ENCODE results near the gene SORL1. TPM values are rescaled to one million over a fixed set of nuclear protein-coding genes. Genes with fewer than 3 reads are reported as not detected.
A peak's percentile ranks its signal among the peaks of the same experiment; 100 is the strongest.

Gene SORL1
- total RNA-seq, 1 donor from 2014 or later, result 20.9 TPM

- H3K36me3 Mint-ChIP-seq (ENCODE audit: low read depth), result no peaks in the 10 kb centered on the region
- no peak overlapping the region for H3K27ac Mint-ChIP-seq
- peaks cover 4% of the 10 kb centered on the region for H3K27me3 Mint-ChIP-seq (ENCODE audit: insufficient read depth)
- H3K9me3 Mint-ChIP-seq, result no peaks in the 10 kb centered on the region
- no peak for DNase-seq (ENCODE audit: low spot score)
- H3K4me3 Mint-ChIP-seq, result no peak overlapping the region
- intact Hi-C loops (cut with micrococcal nuclease), result no loop called here
- no peaks in the 10 kb centered on the region for H3K4me1 Mint-ChIP-seq (ENCODE audit: low read depth)
Observed at GRCh38 chr11:121643479-121644186, 191.5 kb downstream of the SORL1 start.

GRCh38 chr11:121644187-121644512, 192.0 kb downstream of the SORL1 start:
- H3K36me3 Mint-ChIP-seq (ENCODE audit: low read depth), result no peaks in the 10 kb centered on the region
- H3K9me3 Mint-ChIP-seq, result no peaks in the 10 kb centered on the region
- peaks cover 6% of the 10 kb centered on the region for H3K27me3 Mint-ChIP-seq (ENCODE audit: insufficient read depth)
- no peak for DNase-seq (ENCODE audit: low spot score)
- intact Hi-C loops (cut with micrococcal nuclease), result no loop called here
- H3K4me1 Mint-ChIP-seq (ENCODE audit: low read depth), result no peaks in the 10 kb centered on the region
- H3K4me3 Mint-ChIP-seq, result no peak overlapping the region
- H3K27ac Mint-ChIP-seq, result no peak overlapping the region

- Mint-ChIP-seq H3K27ac (no peak overlapping the region), H3K27me3 (ENCODE audit: insufficient read depth) (peaks cover 6% of the 10 kb centered on the region), H3K9me3 (no peaks in the 10 kb centered on the region), H3K4me1 (ENCODE audit: low read depth) (peaks cover 4% of the 10 kb centered on the region), H3K36me3 (ENCODE audit: low read depth) (no peaks in the 10 kb centered on the region), H3K4me3 (no peak overlapping the region)
- no peak for DNase-seq (ENCODE audit: low spot score)
- intact Hi-C loops (cut with micrococcal nuclease), result no loop called here
Observed at GRCh38 chr11:121645001-121645400, 192.9 kb downstream of the SORL1 start.

GRCh38 chr11:121645596-121645995, 193.5 kb downstream of the SORL1 start:
- H3K27me3 Mint-ChIP-seq (ENCODE audit: insufficient read depth), result peaks cover 6% of the 10 kb centered on the region
- H3K9me3 Mint-ChIP-seq, result no peaks in the 10 kb centered on the region
- H3K36me3 Mint-ChIP-seq (ENCODE audit: low read depth), result no peaks in the 10 kb centered on the region
- H3K4me3 Mint-ChIP-seq, result no peak overlapping the region
- intact Hi-C loops (cut with micrococcal nuclease), result no loop called here
- peaks cover 10% of the 10 kb centered on the region for H3K4me1 Mint-ChIP-seq (ENCODE audit: low read depth)
- no peak for DNase-seq (ENCODE audit: low spot score)
- no peak overlapping the region for H3K27ac Mint-ChIP-seq

GRCh38 chr11:121648306-121648705, 196.2 kb downstream of the SORL1 start:
- intact Hi-C loops (cut with micrococcal nuclease), result no loop called here
- H3K4me1 Mint-ChIP-seq (ENCODE audit: low read depth), result peaks cover 19% of the 10 kb centered on the region
- DNase-seq (ENCODE audit: low spot score), result no peak
- H3K9me3 Mint-ChIP-seq, result no peaks in the 10 kb centered on the region
- peaks cover 12% of the 10 kb centered on the region for H3K27me3 Mint-ChIP-seq (ENCODE audit: insufficient read depth)
- H3K36me3 Mint-ChIP-seq (ENCODE audit: low read depth), result no peaks in the 10 kb centered on the region
- H3K4me3 Mint-ChIP-seq, result no peak overlapping the region
- no peak overlapping the region for H3K27ac Mint-ChIP-seq

GRCh38 chr11:121649798-121650197, 197.7 kb downstream of the SORL1 start:
- no peaks in the 10 kb centered on the region for H3K36me3 Mint-ChIP-seq (ENCODE audit: low read depth)
- H3K27ac Mint-ChIP-seq, result no peak overlapping the region
- no peak for DNase-seq (ENCODE audit: low spot score)
- no peak overlapping the region for H3K4me3 Mint-ChIP-seq
- no peaks in the 10 kb centered on the region for H3K9me3 Mint-ChIP-seq
- intact Hi-C loops (cut with micrococcal nuclease), result loop anchor here (10.0 kb wide), 1 partner anchor 935 kb away; no protein-coding TSS in a partner anchor
- peaks cover 19% of the 10 kb centered on the region for H3K4me1 Mint-ChIP-seq (ENCODE audit: low read depth)
- H3K27me3 Mint-ChIP-seq (ENCODE audit: insufficient read depth), result peaks cover 18% of the 10 kb centered on the region

GRCh38 chr11:121650351-121651256, 198.5 kb downstream of the SORL1 start:
- Mint-ChIP-seq H3K9me3 (no peaks in the 10 kb centered on the region), H3K4me3 (peak overlapping the region; percentile 70), H3K27ac (no peak overlapping the region), H3K36me3 (ENCODE audit: low read depth) (no peaks in the 10 kb centered on the region), H3K4me1 (ENCODE audit: low read depth) (peaks cover 24% of the 10 kb centered on the region), H3K27me3 (ENCODE audit: insufficient read depth) (peaks cover 22% of the 10 kb centered on the region)
- DNase-seq (ENCODE audit: low spot score), result no peak
- intact Hi-C loops (cut with micrococcal nuclease), result loop anchor here (10.0 kb wide), 1 partner anchor 934 kb away; no protein-coding TSS in a partner anchor

GRCh38 chr11:121651257-121651605, 199.1 kb downstream of the SORL1 start:
- DNase-seq (ENCODE audit: low spot score), result no peak
- peaks cover 30% of the 10 kb centered on the region for H3K4me1 Mint-ChIP-seq (ENCODE audit: low read depth)
- H3K36me3 Mint-ChIP-seq (ENCODE audit: low read depth), result no peaks in the 10 kb centered on the region
- no peak overlapping the region for H3K27ac Mint-ChIP-seq
- no peaks in the 10 kb centered on the region for H3K9me3 Mint-ChIP-seq
- intact Hi-C loops (cut with micrococcal nuclease), result loop anchor here (10.0 kb wide), 1 partner anchor 934 kb away; no protein-coding TSS in a partner anchor
- peaks cover 23% of the 10 kb centered on the region for H3K27me3 Mint-ChIP-seq (ENCODE audit: insufficient read depth)
- no peak overlapping the region for H3K4me3 Mint-ChIP-seq

- no peak overlapping the region for H3K4me3 Mint-ChIP-seq
- H3K27me3 Mint-ChIP-seq (ENCODE audit: insufficient read depth), result peaks cover 21% of the 10 kb centered on the region
- H3K4me1 Mint-ChIP-seq (ENCODE audit: low read depth), result peaks cover 31% of the 10 kb centered on the region
- no peak overlapping the region for H3K27ac Mint-ChIP-seq
- no peaks in the 10 kb centered on the region for H3K36me3 Mint-ChIP-seq (ENCODE audit: low read depth)
- no peaks in the 10 kb centered on the region for H3K9me3 Mint-ChIP-seq
- no peak for DNase-seq (ENCODE audit: low spot score)
- intact Hi-C loops (cut with micrococcal nuclease), result loop anchor here (10.0 kb wide), 1 partner anchor 932 kb away; no protein-coding TSS in a partner anchor
Observed at GRCh38 chr11:121652971-121653370, 200.9 kb downstream of the SORL1 start.

GRCh38 chr11:121654259-121654842, 202.2 kb downstream of the SORL1 start:
- no peaks in the 10 kb centered on the region for H3K36me3 Mint-ChIP-seq (ENCODE audit: low read depth)
- H3K4me1 Mint-ChIP-seq (ENCODE audit: low read depth), result peaks cover 31% of the 10 kb centered on the region
- intact Hi-C loops (cut with micrococcal nuclease), result loop anchor here (10.0 kb wide), 1 partner anchor 930 kb away; no protein-coding TSS in a partner anchor

GRCh38 chr11:121654843-121655536, 202.9 kb downstream of the SORL1 start:
- peaks cover 17% of the 10 kb centered on the region for H3K27me3 Mint-ChIP-seq (ENCODE audit: insufficient read depth)
- intact Hi-C loops (cut with micrococcal nuclease), result loop anchor here (5.0 to 10.0 kb wide), 2 partner anchors 457 to 930 kb away; no protein-coding TSS in a partner anchor

More at GRCh38 chr11:121654259-121654842, 202.2 kb downstream of the SORL1 start:
- DNase-seq (ENCODE audit: low spot score), result no peak
- no peaks in the 10 kb centered on the region for H3K9me3 Mint-ChIP-seq
- H3K27me3 Mint-ChIP-seq (ENCODE audit: insufficient read depth), result peaks cover 17% of the 10 kb centered on the region
- H3K4me3 Mint-ChIP-seq, result no peak overlapping the region
- no peak overlapping the region for H3K27ac Mint-ChIP-seq

GRCh38 chr11:121655537-121656327, 203.6 kb downstream of the SORL1 start:
- Mint-ChIP-seq H3K27ac (peak overlapping the region; percentile 15), H3K9me3 (no peaks in the 10 kb centered on the region), H3K4me3 (peak overlapping the region; percentile 79), H3K36me3 (ENCODE audit: low read depth) (no peaks in the 10 kb centered on the region), H3K4me1 (ENCODE audit: low read depth) (peaks cover 19% of the 10 kb centered on the region), H3K27me3 (ENCODE audit: insufficient read depth) (peaks cover 16% of the 10 kb centered on the region)
- intact Hi-C loops (cut with micrococcal nuclease), result loop anchor here (1.0 to 10.0 kb wide), 3 partner anchors 457 to 929 kb away; no protein-coding TSS in a partner anchor
- peak; percentile 46 for DNase-seq (ENCODE audit: low spot score)

More at GRCh38 chr11:121654843-121655536, 202.9 kb downstream of the SORL1 start:
- no peaks in the 10 kb centered on the region for H3K36me3 Mint-ChIP-seq (ENCODE audit: low read depth)
- no peak for DNase-seq (ENCODE audit: low spot score)
- no peaks in the 10 kb centered on the region for H3K9me3 Mint-ChIP-seq
- peaks cover 27% of the 10 kb centered on the region for H3K4me1 Mint-ChIP-seq (ENCODE audit: low read depth)
- peak overlapping the region; percentile 79 for H3K4me3 Mint-ChIP-seq
- peak overlapping the region; percentile 15 for H3K27ac Mint-ChIP-seq

All from activated T-helper 1 cell treated with anti-CD3 and anti-CD28 coated beads, Interleukin-12 subunit alpha, Interleukin-12 subunit beta, Interleukin-2, Interleukin-4 antibody, amounts not matched to agents 30 ng/mL and 10 ng/mL and 1 ng/mL, durations not matched to agents 14 hours and 24 hours and 36 hours (primary cell).